ENCODE data around the gene STOX2.

GRCh38 chr4:184012937-184013336, 107.8 kb downstream of the STOX2 start:
- TF ChIP-seq CTCF (IDR thresholded peaks at IDR 0.05): no peak
- TF ChIP-seq POLR2A (IDR thresholded peaks at IDR 0.05): no peak
